PC-9 (cell line): ENCODE measurements around the gene COX4I2. TPM values are rescaled to one million over a fixed set of nuclear protein-coding genes. Genes with fewer than 3 reads are reported as not detected.

Experiments
- BruUV-seq: library from RNA; stranded (reverse); fragments of 400-500 nt; replicated peaks from 2 replicates; lab custom pipeline; 2021; lab: Mats Ljungman, UMichigan
- CTCF ChIA-PET: fragments of 300-600 bp; sonication (Branson Sonifier 250); formaldehyde crosslinking; loops from one replicate; lab custom pipeline; 2022; ENCODE audit warnings: antibody characterized with exemption; lab: Charles Lee
- POLR2A ChIA-PET: fragments of 300-600 bp; sonication (Branson Sonifier 250); formaldehyde crosslinking; loops from one replicate; lab custom pipeline; 2022; ENCODE audit warnings: antibody characterized with exemption; ENCODE audit not compliant: unreplicated experiment; lab: Charles Lee
- DNase-seq, 2 experiments: peaks; one replicate each; pipeline versions ENCODE4 v3.0.0 to v3.0.0-alpha.2; 2015 to 2022; ENCODE audit warnings: mixed read lengths in 1 of 2
- H2AFZ ChIP-seq: fragments of 200-600 bp; sonication (generic); 2 replicates; pipeline ENCODE4 v1.8.1; 2017; ENCODE audit warnings: antibody characterized with exemption
- H3F3A ChIP-seq: fragments of 200-600 bp; sonication (generic); 2 replicates; pipeline ENCODE4 v1.8.1; 2017; ENCODE audit warnings: antibody characterized with exemption, mild to moderate bottlenecking, low read depth; ENCODE audit not compliant: insufficient read depth
- H3K27ac ChIP-seq: fragments of 200-600 bp; sonication (generic); 2 replicates; pipeline ENCODE4 v1.6.1; 2016; ENCODE audit warnings: mixed run types
- H3K27me3 ChIP-seq: fragments of 200-600 bp; sonication (generic); 2 replicates; pipeline ENCODE4 v1.6.1; 2016; ENCODE audit warnings: low read depth, mixed run types; ENCODE audit not compliant: insufficient read depth
- H3K36me3 ChIP-seq: fragments of 200-600 bp; sonication (generic); 2 replicates; pipeline ENCODE4 v1.6.1; 2016; ENCODE audit warnings: low read depth, mixed run types
- H3K4me1 ChIP-seq: fragments of 200-600 bp; sonication (generic); replicated peaks from 2 replicates; pipeline ENCODE4 v1.6.1; 2016; ENCODE audit warnings: mixed run types; ENCODE audit not compliant: insufficient read depth
- H3K4me2 ChIP-seq: fragments of 200-600 bp; sonication (generic); 2 replicates; pipeline ENCODE4 v1.6.1; 2017; ENCODE audit warnings: mixed run types
- H3K4me3 ChIP-seq: fragments of 200-600 bp; sonication (generic); 2 replicates; pipeline ENCODE4 v1.6.1; 2016; ENCODE audit warnings: mixed run types
- H3K79me2 ChIP-seq: fragments of 200-600 bp; sonication (generic); 2 replicates; pipeline ENCODE4 v1.6.1; 2017; ENCODE audit warnings: low read depth, mixed run types
- H3K9me2 ChIP-seq: fragments of 200-600 bp; sonication (generic); 2 replicates; pipeline ENCODE4 v1.8.1; 2017; ENCODE audit warnings: mild to moderate bottlenecking; ENCODE audit not compliant: insufficient read depth
- H3K9me3 ChIP-seq: fragments of 200-600 bp; sonication (generic); 2 replicates; pipeline ENCODE4 v1.8.1; 2016; ENCODE audit warnings: low read depth; ENCODE audit not compliant: insufficient read depth
- H4K20me1 ChIP-seq: fragments of 200-600 bp; sonication (generic); 2 replicates; pipeline ENCODE4 v1.8.1; 2017; ENCODE audit not compliant: insufficient read depth
- CTCF ChIP-seq: fragments of 200-600 bp; sonication (generic); conservative IDR thresholded peaks from 2 replicates; pipeline ENCODE4 v1.6.1; 2017; ENCODE audit warnings: mixed run types, antibody characterized with exemption, mild to moderate bottlenecking, moderate library complexity
- EZH2 ChIP-seq: fragments of 200-600 bp; sonication (generic); IDR thresholded peaks from 2 replicates; pipeline ENCODE4 v1.8.0; 2017; ENCODE audit warnings: antibody characterized with exemption, low read depth
- intact Hi-C: fragments of 100-400 bp; cut with micrococcal nuclease; formaldehyde crosslinking; loops from one replicate; pipeline ENCODE4 v1.10.0; 2022; ENCODE audit not compliant: unreplicated experiment
- total RNA-seq: library from RNA; stranded (reverse); gene quantifications from 2 replicates; pipeline ENCODE4 v1.2.3, GENCODE V29; 2021

The COX4I2 gene
- total RNA-seq, 1 experiment from 2014 or later, result not detected

GRCh38 chr20:31663524-31663837 lies 25.8 kb downstream of the COX4I2 start:
- no TSS peak for BruUV-seq
- 0 out of 2 replicates have a peak, but pooled peaks cover 5% of the 10 kb centered on the region for H3K36me3 ChIP-seq
- ChIA-PET POLR2A (no interaction called here), CTCF (interaction anchor here (1.4 to 2.4 kb wide), 2 partner anchors 38 to 60 kb away, joined by 4 to 16 read pairs; no protein-coding TSS in a partner anchor)
- peaks cover 24% of the 10 kb centered on the region for H3K79me2 ChIP-seq
- no peak for TF ChIP-seq CTCF
- no peak for TF ChIP-seq EZH2
- no peak overlapping the region for H3K4me3 ChIP-seq
- H3K9me2 ChIP-seq, result no peaks in the 10 kb centered on the region
- no peaks in the 10 kb centered on the region for H3K9me3 ChIP-seq
- H3K27ac ChIP-seq, result peak overlapping the region; percentile 61
- no peak for DNase-seq
- H3K27me3 ChIP-seq, result no peaks in the 10 kb centered on the region
- H4K20me1 ChIP-seq, result peaks cover 16% of the 10 kb centered on the region
- intact Hi-C loops, result no loop called here
- H3K4me2 ChIP-seq, result peak overlapping the region; percentile 30; the same call in 1 of the 2 replicates
- no peak overlapping the region for H2AFZ ChIP-seq
- H3K4me1 ChIP-seq, result peaks cover 53% of the 10 kb centered on the region
- peaks cover 71% of the 10 kb centered on the region for H3F3A ChIP-seq

- Histone ChIP-seq H2AFZ (no peak overlapping the region), H3K36me3 (peaks cover 10% of the 10 kb centered on the region; the same call in 1 of the 2 replicates), H3K79me2 (peaks cover 30% of the 10 kb centered on the region), H3K4me1 (peaks cover 53% of the 10 kb centered on the region), H3K9me2 (no peaks in the 10 kb centered on the region), H3K27ac (peak overlapping the region; percentile 61), H3K4me3 (no peak overlapping the region), H3K27me3 (no peaks in the 10 kb centered on the region), H3K9me3 (no peaks in the 10 kb centered on the region), H4K20me1 (peaks cover 22% of the 10 kb centered on the region), H3F3A (peaks cover 74% of the 10 kb centered on the region), H3K4me2 (peak overlapping the region; percentile 30; the same call in 1 of the 2 replicates)
- no peak for TF ChIP-seq EZH2
- no peak for TF ChIP-seq CTCF
- DNase-seq, result no peak
- POLR2A ChIA-PET, result interaction anchor here (0.6 to 0.8 kb wide), 3 partner anchors 31 to 59 kb away, joined by 5 to 7 read pairs (median 5); partner anchors contain the start of gene BCL2L1
- intact Hi-C loops, result no loop called here
- CTCF ChIA-PET, result interaction anchor here (0.7 to 2.4 kb wide), 3 partner anchors 37 to 60 kb away, joined by 4 to 16 read pairs (median 8); no protein-coding TSS in a partner anchor
- BruUV-seq, result no TSS peak
These were observed 26.4 kb downstream of the COX4I2 start for GRCh38 chr20:31663838-31664695.

GRCh38 chr20:31664696-31665354 lies 27.1 kb downstream of the COX4I2 start:
- no peaks in the 10 kb centered on the region for H3K27me3 ChIP-seq
- H2AFZ ChIP-seq, result no peak overlapping the region
- peak overlapping the region; percentile 30; the same call in 1 of the 2 replicates for H3K4me2 ChIP-seq
- TF ChIP-seq EZH2 (no peak), CTCF (no peak)
- no peaks in the 10 kb centered on the region for H3K9me2 ChIP-seq
- peaks cover 17% of the 10 kb centered on the region for H3K36me3 ChIP-seq
- BruUV-seq, result no TSS peak
- H3K27ac ChIP-seq, result peak overlapping the region; percentile 61; the same call in 1 of the 2 replicates
- DNase-seq, result peak in 1 of 2 experiments; percentile 20
- peaks cover 79% of the 10 kb centered on the region for H3F3A ChIP-seq
- H3K4me1 ChIP-seq, result peaks cover 53% of the 10 kb centered on the region
- intact Hi-C loops, result no loop called here
- no peaks in the 10 kb centered on the region for H3K9me3 ChIP-seq
- H4K20me1 ChIP-seq, result peaks cover 28% of the 10 kb centered on the region
- POLR2A ChIA-PET, result interaction anchor here (0.6 kb wide), 2 partner anchors 30 to 44 kb away, joined by 5 read pairs; no protein-coding TSS in a partner anchor
- H3K79me2 ChIP-seq, result peaks cover 38% of the 10 kb centered on the region
- H3K4me3 ChIP-seq, result no peak overlapping the region
- CTCF ChIA-PET, result interaction anchor here (1.4 to 2.4 kb wide), 2 partner anchors 37 to 59 kb away, joined by 4 to 16 read pairs; no protein-coding TSS in a partner anchor
